Stomach smooth muscle (tissue), 2 donors: ENCODE results near the gene GYS2.
"Not testable (repeated sequence)": the region's sequence is repeated elsewhere in the genome, so short reads cannot be mapped to it uniquely, and the experiment has no call there.

ENCODE experiments used
- H3K27ac ChIP-seq: one replicate; pipeline ENCODE4 v1.7.0; 2013; ENCODE audit warnings: mild to moderate bottlenecking, low read length, inconsistent platforms
- H3K27me3 ChIP-seq, 2 donors: one replicate each; pipeline ENCODE4 v1.7.0; 2013; ENCODE audit warnings: low read length in 2 of 2; ENCODE audit not compliant: insufficient read depth in 2 of 2, control insufficient read depth in 1 of 2
- H3K36me3 ChIP-seq, 2 donors: one replicate each; pipeline ENCODE4 v1.7.0; 2013; ENCODE audit warnings: low read length in 2 of 2; ENCODE audit not compliant: control insufficient read depth in 2 of 2, insufficient read depth in 2 of 2
- H3K4me1 ChIP-seq: one replicate; pipeline ENCODE4 v1.7.0; 2013; ENCODE audit warnings: low read length; ENCODE audit not compliant: control insufficient read depth, insufficient read depth
- H3K4me3 ChIP-seq, 2 donors: one replicate each; pipeline ENCODE4 v1.7.0; 2013; ENCODE audit warnings: low read length in 2 of 2
- H3K9ac ChIP-seq, 2 donors: one replicate each; pipeline ENCODE4 v1.7.0; 2013; ENCODE audit warnings: low read length in 2 of 2, mild to moderate bottlenecking in 1 of 2
- H3K9me3 ChIP-seq, 2 donors: one replicate each; pipeline ENCODE4 v1.7.0; 2013; ENCODE audit warnings: low read length in 2 of 2; ENCODE audit not compliant: control insufficient read depth in 2 of 2
- donor health status: healthy.
- donor health status: Pancreatic carcinoma.

Gene GYS2

DNA sequence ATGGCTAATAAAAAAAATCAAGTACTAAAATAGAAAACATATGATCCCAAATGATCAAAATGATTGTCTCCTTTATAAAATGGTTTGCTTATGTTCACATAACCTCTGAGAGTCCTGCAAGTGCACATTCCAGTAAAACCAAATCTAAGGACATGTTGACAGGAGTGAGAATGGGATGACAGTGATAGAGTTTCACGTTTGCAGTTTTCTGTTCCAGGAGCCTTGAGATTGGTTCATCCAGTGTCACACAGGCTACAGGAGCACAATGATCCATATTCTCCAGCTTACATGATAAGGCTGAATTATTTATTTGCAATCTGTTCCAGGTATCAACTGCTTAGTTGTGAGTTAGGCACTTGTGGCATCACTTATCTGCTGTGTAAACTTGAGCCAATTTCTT is 1.5 kb upstream of the GYS2 start:
- Histone ChIP-seq H3K27me3 (no peaks in the 10 kb centered on the region), H3K4me1 (no peaks in the 10 kb centered on the region), H3K9ac (no peak overlapping the region), H3K9me3 (no peaks in the 10 kb centered on the region), H3K36me3 (no peaks in the 10 kb centered on the region), H3K4me3 (no peak overlapping the region), H3K27ac (no peak overlapping the region)

DNA sequence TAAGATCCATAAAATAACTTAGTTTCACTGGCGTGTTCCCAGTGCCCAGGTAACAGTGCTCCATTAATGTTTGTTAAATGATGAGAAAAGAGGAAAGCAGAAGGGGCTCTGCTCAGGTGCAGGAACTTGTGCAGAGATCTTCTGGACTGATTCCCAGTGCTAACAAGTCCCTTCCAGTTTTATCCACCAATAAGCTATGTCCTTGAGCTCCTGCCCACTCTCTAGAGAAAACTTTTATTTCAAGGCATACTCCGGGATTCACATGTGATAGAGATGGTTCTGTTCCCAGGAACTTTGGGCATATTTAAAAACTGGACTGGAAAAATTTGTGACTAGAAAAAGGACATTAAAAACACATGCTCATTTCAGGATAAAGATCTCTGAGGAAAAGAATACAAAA is 1.9 kb downstream of the GYS2 start:
- Histone ChIP-seq H3K36me3 (no peaks in the 10 kb centered on the region), H3K27ac (no peak overlapping the region), H3K4me3 (no peak overlapping the region), H3K27me3 (no peaks in the 10 kb centered on the region), H3K9me3 (no peaks in the 10 kb centered on the region), H3K4me1 (no peaks in the 10 kb centered on the region), H3K9ac (no peak overlapping the region)

DNA sequence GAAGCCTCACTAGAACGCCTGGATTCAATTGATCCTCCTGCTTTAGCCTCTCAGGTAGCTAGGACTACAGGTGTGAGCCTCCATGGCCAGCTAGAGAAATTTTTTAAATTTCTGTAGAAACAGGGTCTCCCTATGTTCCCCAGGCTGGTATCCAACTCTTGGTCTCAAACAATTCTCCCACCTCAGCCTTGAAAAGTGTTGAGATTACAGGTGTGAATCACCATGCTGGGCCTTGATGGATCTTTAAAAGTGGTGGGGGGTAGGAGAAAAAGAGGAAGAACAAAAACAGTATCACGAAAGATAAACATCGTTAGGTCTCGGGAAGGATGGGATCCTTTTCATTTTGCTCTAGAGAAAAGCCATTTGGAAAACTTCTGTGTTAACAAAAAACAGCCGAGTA is 4.5 kb downstream of the GYS2 start:
- Histone ChIP-seq H3K27ac (no peak overlapping the region), H3K9ac (no peak overlapping the region), H3K4me3 (no peak overlapping the region), H3K36me3 (no peaks in the 10 kb centered on the region), H3K27me3 (no peaks in the 10 kb centered on the region), H3K4me1 (no peaks in the 10 kb centered on the region), H3K9me3 (no peaks in the 10 kb centered on the region)

DNA sequence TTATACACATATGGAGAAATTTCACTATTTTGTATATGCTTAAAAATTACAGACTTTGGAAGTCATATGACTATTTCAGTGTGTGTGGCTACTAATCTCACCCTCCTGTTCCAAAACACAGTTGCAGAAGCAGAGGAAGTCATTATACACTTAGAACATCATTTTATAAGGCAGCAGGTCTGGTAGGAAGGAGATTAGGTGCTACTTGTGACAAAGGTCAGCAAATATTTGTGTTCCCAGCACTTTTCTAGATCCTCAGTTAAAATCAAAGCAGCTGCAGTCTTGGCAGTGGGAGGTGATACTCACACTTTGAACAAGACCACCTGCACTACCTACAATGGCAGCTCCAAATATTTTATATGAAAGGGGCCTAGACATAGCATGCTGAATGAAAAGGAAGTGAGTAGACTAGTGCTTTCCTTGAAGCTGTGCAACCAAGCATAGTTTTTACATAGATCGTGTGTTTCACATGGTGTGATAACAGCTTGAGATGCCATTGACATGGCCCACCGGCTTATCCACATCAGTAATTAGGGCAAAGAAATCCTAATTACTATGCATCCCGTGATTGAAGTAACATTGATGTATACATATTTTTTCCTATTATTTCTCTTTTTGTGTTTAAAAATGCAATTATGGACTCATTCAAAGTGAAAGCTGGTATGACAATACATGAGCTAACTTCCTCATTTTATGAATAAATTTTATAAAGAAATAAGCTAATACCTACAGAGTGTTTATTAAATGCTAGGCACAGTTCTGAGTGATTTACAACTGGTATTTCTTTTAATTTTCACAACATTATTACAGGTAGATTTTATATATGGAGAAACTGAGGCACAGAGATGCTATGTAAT is 5.3 kb downstream of the GYS2 start:
- Histone ChIP-seq H3K27me3 (no peaks in the 10 kb centered on the region), H3K4me3 (no peak overlapping the region), H3K4me1 (no peaks in the 10 kb centered on the region), H3K27ac (no peak overlapping the region), H3K36me3 (no peaks in the 10 kb centered on the region), H3K9ac (no peak overlapping the region), H3K9me3 (no peaks in the 10 kb centered on the region)

DNA sequence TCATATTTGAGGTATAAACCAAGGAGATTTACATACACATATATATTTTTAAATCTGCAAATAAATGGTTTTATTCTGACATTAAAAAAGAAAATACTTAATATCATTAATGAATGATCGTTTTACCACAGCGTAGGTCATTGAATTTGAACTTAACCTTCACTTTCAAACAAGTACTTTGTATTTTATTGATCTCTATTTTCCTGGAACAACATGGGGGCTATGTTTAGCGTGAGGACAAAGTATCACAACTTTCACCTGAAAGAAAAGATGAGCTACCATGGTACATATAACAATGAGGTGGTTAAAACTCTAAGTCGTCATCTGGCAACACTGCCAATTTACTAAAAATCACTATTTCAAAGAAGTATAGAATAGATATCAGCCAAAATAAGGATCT is 6.0 kb downstream of the GYS2 start:
- Histone ChIP-seq H3K36me3 (no peaks in the 10 kb centered on the region), H3K9ac (no peak overlapping the region), H3K4me3 (no peak overlapping the region), H3K9me3 (no peaks in the 10 kb centered on the region), H3K27ac (no peak overlapping the region), H3K4me1 (no peaks in the 10 kb centered on the region), H3K27me3 (no peaks in the 10 kb centered on the region)

DNA sequence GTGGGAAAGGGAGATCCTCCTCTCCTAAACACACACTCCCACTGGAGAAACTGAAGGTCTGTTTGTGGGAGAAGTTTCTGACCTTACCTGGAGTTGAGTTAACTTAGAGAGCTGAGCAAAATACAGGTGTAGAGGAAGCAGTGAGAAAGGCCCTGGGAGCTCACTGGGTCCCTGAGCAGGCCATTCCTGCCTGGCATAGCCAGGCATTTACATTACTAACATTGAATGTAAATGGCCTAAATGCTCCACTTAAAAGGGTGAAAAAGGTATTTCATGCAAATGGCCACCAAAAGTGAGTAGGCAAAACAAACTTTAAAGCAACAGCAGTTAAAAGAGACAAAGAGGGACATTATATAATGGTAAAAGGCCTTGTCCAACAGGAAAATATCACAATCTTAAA is 9.3 kb downstream of the GYS2 start:
- not testable (repeated sequence) for H3K4me3 ChIP-seq, H3K36me3 ChIP-seq, H3K9me3 ChIP-seq, H3K9ac ChIP-seq, H3K27me3 ChIP-seq, H3K27ac ChIP-seq, H3K4me1 ChIP-seq

DNA sequence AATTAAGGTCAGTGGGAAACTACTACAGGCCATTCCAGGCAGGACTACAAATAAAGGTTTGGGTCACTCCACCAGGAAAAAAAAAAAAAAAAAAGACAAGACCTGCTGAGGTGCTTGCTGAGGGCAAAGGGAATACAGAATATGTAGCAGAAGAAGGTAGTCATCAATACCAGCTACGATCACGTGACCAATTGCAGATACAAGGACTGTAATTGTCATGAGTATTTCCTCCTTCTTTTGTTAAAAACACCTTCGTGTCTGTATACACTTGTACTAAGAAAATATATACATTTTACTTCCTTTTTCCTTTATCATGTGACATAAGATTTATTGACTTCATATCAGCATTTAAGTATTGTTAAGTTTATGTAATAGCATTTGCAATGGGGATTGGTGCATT is 19.2 kb downstream of the GYS2 start:
- H3K27me3 ChIP-seq = no peaks in the 10 kb centered on the region
- no peak overlapping the region for H3K4me3 ChIP-seq
- H3K9me3 ChIP-seq = peaks cover 0 to 2% of the 10 kb centered on the region in 2 donors
- H3K36me3 ChIP-seq = no peaks in the 10 kb centered on the region
- H3K9ac ChIP-seq = no peak overlapping the region
- no peaks in the 10 kb centered on the region for H3K4me1 ChIP-seq
- no peak overlapping the region for H3K27ac ChIP-seq

DNA sequence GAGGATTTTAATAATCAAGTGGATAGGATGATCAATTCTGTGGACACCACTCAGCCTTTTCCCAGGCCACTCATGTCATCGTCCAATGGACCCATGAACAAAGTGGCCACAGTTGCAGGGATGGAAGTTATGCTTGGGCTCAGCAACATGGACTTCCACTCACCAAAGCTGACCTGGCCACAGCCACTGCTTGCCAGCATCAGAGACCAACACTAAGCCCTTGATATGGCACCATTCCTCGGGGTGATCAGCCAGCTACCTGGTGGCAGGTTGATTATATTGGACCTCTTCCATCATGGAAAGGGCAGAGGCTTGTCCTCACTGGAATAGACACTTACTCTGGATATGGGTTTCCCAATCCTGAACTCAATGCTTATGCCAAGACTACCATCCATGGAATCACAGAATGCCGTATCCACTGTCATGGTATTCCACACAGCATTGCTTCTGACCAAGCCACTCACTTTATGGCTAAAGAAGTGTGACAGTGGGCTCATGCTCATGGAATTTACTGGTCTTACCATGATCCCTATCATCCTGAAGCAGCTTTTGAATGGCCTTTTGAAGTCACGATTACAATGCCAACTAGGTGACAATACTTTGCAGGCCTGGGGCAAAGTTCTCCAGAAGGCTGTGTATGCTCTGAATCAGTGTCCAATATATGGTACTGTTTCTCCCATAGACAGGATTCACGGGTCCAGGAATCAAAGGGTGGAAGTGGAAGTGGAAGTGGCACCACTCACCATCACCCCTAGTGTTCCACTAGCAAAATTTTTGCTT is 20.1 kb downstream of the GYS2 start:
- H3K9me3 ChIP-seq, H3K4me1 ChIP-seq, H3K4me3 ChIP-seq: not testable (repeated sequence)

DNA sequence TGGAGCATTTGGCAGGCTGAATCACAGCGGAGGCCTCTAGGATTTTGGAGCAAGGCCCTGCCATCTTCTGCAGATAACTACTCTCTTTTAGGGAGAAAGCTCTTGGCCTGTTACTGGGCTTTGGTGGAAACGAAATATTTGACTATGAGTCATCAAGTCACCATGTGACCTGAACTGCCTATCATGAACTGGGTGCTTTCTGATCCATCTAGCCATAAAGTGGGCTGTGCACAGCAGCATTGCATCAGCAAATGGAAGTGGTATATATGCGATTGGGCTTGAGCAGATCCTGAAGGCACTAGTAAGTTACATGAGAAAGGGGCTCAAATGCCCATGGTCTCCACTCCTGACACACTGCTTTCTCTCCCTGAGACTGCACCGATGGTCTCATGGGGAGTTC is 21.1 kb downstream of the GYS2 start:
- H3K9me3 ChIP-seq = no peaks in the 10 kb centered on the region
- no peak overlapping the region for H3K9ac ChIP-seq
- H3K4me1 ChIP-seq = no peaks in the 10 kb centered on the region
- H3K27ac ChIP-seq = no peak overlapping the region
- no peak overlapping the region for H3K4me3 ChIP-seq
- no peaks in the 10 kb centered on the region for H3K36me3 ChIP-seq
- no peaks in the 10 kb centered on the region for H3K27me3 ChIP-seq

More for the DNA sequence above, 20.1 kb downstream of the GYS2 start:
- not testable (repeated sequence) for H3K9ac ChIP-seq, H3K36me3 ChIP-seq, H3K27ac ChIP-seq, H3K27me3 ChIP-seq

DNA sequence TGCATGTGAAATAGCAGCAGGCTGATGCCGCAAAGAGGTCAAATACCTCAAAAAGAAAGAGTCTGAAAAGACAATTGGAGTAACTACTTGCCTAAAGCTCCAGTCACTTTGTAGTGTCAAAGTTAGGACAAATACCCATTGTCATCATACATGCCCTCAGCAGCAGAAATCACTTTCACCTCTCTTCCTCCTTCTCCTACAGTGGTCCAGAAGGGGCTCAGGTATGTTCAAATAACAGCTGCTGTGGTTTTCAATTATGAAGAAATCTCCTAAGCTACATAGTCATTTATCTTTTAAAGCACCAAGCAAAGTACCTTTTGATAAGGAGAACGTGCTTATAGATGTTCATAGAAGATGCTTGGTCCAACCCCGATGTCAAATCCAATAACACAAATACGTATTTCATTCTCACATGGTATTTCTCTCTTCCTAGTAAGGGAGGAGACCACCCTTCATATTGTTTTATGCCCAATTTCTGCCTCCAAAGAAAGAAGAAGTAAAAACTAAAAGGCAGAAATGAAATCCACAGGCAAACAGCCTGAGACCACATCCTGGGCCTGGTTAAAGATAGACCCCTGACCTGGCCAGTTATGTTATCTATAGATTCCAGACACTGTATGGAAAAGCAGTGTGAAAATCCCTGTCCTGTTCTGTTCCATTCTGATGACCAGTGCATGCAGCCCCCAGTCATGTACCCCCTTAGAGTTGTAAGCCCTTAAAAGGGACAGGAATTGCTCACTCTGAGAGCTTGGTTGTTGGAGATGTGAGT is 23.7 kb downstream of the GYS2 start:
- H3K9me3 ChIP-seq = no peaks in the 10 kb centered on the region
- H3K36me3 ChIP-seq = no peaks in the 10 kb centered on the region
- no peaks in the 10 kb centered on the region for H3K27me3 ChIP-seq
- H3K4me3 ChIP-seq = no peak overlapping the region
- H3K4me1 ChIP-seq = no peaks in the 10 kb centered on the region
- no peak overlapping the region for H3K9ac ChIP-seq
- H3K27ac ChIP-seq = no peak overlapping the region
